GM18951 (cell line): Measurements from ENCODE around the gene ELMO1.

Source experiments
- POLR2A ChIP-seq: IDR thresholded peaks from 4 replicates; pipeline ENCODE4 v1.6.1; 2011; ENCODE audit warnings: mild to moderate bottlenecking; ENCODE audit not compliant: insufficient read length, insufficient read depth; ENCODE audit errors: extremely low read depth
- in situ Hi-C: fragments of 300-500 bp; cut with MboI; formaldehyde crosslinking; loops from one replicate; pipeline ENCODE4 v1.12.0; 2022; ENCODE audit warnings: low sequenced_read_pairs, mixed read lengths, inconsistent platforms; ENCODE audit not compliant: unreplicated experiment

Gene ELMO1

GRCh38 chr7:36874041-36874440, 574.6 kb downstream of the ELMO1 start:
- no peak for TF ChIP-seq POLR2A
- in situ Hi-C loops, result no loop called here

GRCh38 chr7:36871863-36872262, 576.8 kb downstream of the ELMO1 start:
- in situ Hi-C loops, result no loop called here
- TF ChIP-seq POLR2A, result no peak

- in situ Hi-C loops, result no loop called here
- TF ChIP-seq POLR2A, result no peak
Measured at GRCh38 chr7:36871355-36871738, 577.3 kb downstream of the ELMO1 start.

- in situ Hi-C loops, result no loop called here
- TF ChIP-seq POLR2A, result no peak
Measured at GRCh38 chr7:36870625-36871354, 577.9 kb downstream of the ELMO1 start.

GRCh38 chr7:36868727-36869411, 579.8 kb downstream of the ELMO1 start:
- in situ Hi-C loops, result no loop called here
- no peak for TF ChIP-seq POLR2A

- TF ChIP-seq POLR2A, result no peak
Measured at GRCh38 chr7:36865019-36865418, 583.6 kb downstream of the ELMO1 start.

GRCh38 chr7:36863901-36864701, 584.6 kb downstream of the ELMO1 start:
- in situ Hi-C loops, result no loop called here
- TF ChIP-seq POLR2A, result no peak

More at GRCh38 chr7:36865019-36865418, 583.6 kb downstream of the ELMO1 start:
- in situ Hi-C loops, result no loop called here

- in situ Hi-C loops, result no loop called here
- TF ChIP-seq POLR2A, result no peak
Measured at GRCh38 chr7:36862771-36863261, 585.8 kb downstream of the ELMO1 start.

- in situ Hi-C loops, result no loop called here
- TF ChIP-seq POLR2A, result no peak
Measured at GRCh38 chr7:36861656-36862055, 587.0 kb downstream of the ELMO1 start.

- in situ Hi-C loops, result no loop called here
- no peak for TF ChIP-seq POLR2A
Measured at GRCh38 chr7:36860681-36861080, 588.0 kb downstream of the ELMO1 start.

GRCh38 chr7:36855330-36855729, 593.3 kb downstream of the ELMO1 start:
- TF ChIP-seq POLR2A, result no peak
- in situ Hi-C loops, result no loop called here

- in situ Hi-C loops, result no loop called here
- no peak for TF ChIP-seq POLR2A
Measured at GRCh38 chr7:36854652-36855051, 594.0 kb downstream of the ELMO1 start.

GRCh38 chr7:36852931-36853330, 595.7 kb downstream of the ELMO1 start:
- TF ChIP-seq POLR2A, result no peak
- in situ Hi-C loops, result no loop called here

- in situ Hi-C loops, result no loop called here
Measured at GRCh38 chr7:36852017-36852416, 596.6 kb downstream of the ELMO1 start.

GRCh38 chr7:36851382-36851781, 597.3 kb downstream of the ELMO1 start:
- TF ChIP-seq POLR2A, result no peak
- in situ Hi-C loops, result no loop called here

More at GRCh38 chr7:36852017-36852416, 596.6 kb downstream of the ELMO1 start:
- no peak for TF ChIP-seq POLR2A
